Liver (tissue), 3 donors: ENCODE data around the gene ADGRA1.

Experiments
- CTCF ChIP-seq: fragments of 150-350 bp; IDR thresholded peaks from 2 replicates; pipeline ENCODE4 v1.5.1; 2017; ENCODE audit warnings: improper control_type of control experiment, low read depth, low read length; ENCODE audit not compliant: missing input control
- EGR1 ChIP-seq, 2 donors: IDR thresholded peaks; 2 replicates each; pipeline ENCODE4 v1.6.1; 2016 to 2018; ENCODE audit warnings: antibody characterized with exemption in 2 of 2, low read depth in 2 of 2
- FOXA1 ChIP-seq: IDR thresholded peaks from 2 replicates; pipeline ENCODE4 v1.6.1; 2016; ENCODE audit warnings: antibody characterized with exemption
- RXRA ChIP-seq, 2 donors: IDR thresholded peaks; 2 replicates each; pipeline ENCODE4 v1.6.1; 2017 to 2018; ENCODE audit warnings: antibody characterized with exemption in 2 of 2, mild to moderate bottlenecking in 1 of 2
- YY1 ChIP-seq: IDR thresholded peaks from 2 replicates; pipeline ENCODE4 v1.6.1; 2016; ENCODE audit warnings: antibody characterized with exemption, mild to moderate bottlenecking
- ZBTB33 ChIP-seq: IDR thresholded peaks from 2 replicates; pipeline ENCODE4 v1.6.1; 2016; ENCODE audit warnings: antibody characterized with exemption
- donor health status: healthy.
- donor health status: healthy.

GRCh38 chr10:133156674-133157579 lies 69.2 kb downstream of the ADGRA1 start:
- TF ChIP-seq ZBTB33 (no peak), YY1 (no peak), EGR1 (IDR thresholded peaks at IDR 0.05; ENCODE audit: low read depth in 2 of 2) (no peak), CTCF (no peak), RXRA (IDR thresholded peaks at IDR 0.05) (no peak), FOXA1 (no peak)
